SK-N-SH (cell line): ENCODE results near the gene SARDH. TPM values are rescaled to one million over a fixed set of nuclear protein-coding genes. Genes with fewer than 3 reads are reported as not detected.

Experiments
- CTCF ChIA-PET: fragments of 300-600, 350-600 bp; formaldehyde crosslinking; extraction: SDS; loops from one replicate; lab custom pipeline; 2021; lab: Yijun Ruan, JAX
- POLR2A ChIA-PET: fragments of 350-600 bp; sonication (Branson Sonifier 250); formaldehyde crosslinking; extraction: SDS; loops from one replicate; lab custom pipeline; 2020; ENCODE audit warnings: antibody characterized with exemption, inconsistent platforms; lab: Yijun Ruan, JAX
- DNase-seq: peaks from one replicate; pipeline ENCODE4 v3.0.0; 2012
- H2AFZ ChIP-seq: fragments of 200-600 bp; sonication (generic); 2 replicates; pipeline ENCODE4 v1.8.1; 2016; ENCODE audit warnings: antibody characterized with exemption, mild to moderate bottlenecking, low read depth
- H3F3A ChIP-seq: fragments of 200-600 bp; sonication (generic); replicated peaks from 2 replicates; pipeline ENCODE3; 2016; ENCODE audit warnings: antibody characterized with exemption, mild to moderate bottlenecking; ENCODE audit not compliant: insufficient read depth
- H3K27ac ChIP-seq, 2 experiments: fragments of 200-500 bp in 1 of 2; fragments of 200-600 bp in 1 of 2; sonication (Bioruptor generic) in 1 of 2; sonication (generic), shearing (Covaris generic) in 1 of 2; 2 replicates each; pipeline versions ENCODE4 v1.5.1 to v1.6.1; 2014 to 2016; ENCODE audit warnings: low read depth in 2 of 2, inconsistent platforms in 1 of 2, low read length in 1 of 2, mild to moderate bottlenecking in 1 of 2, mixed read lengths in 1 of 2
- H3K27me3 ChIP-seq: fragments of 200-600 bp; sonication (generic), shearing (Covaris generic); 2 replicates; pipeline ENCODE4 v1.6.1; 2016; ENCODE audit warnings: mixed run types; ENCODE audit not compliant: insufficient read depth
- H3K36me3 ChIP-seq, 2 experiments: fragments of 200-500 bp in 1 of 2; fragments of 200-600 bp in 1 of 2; sonication (Bioruptor generic) in 1 of 2; sonication (generic) in 1 of 2; replicated peaks in 1 of 2; 2 replicates each; pipeline versions ENCODE3 to v1.5.1; 2014 to 2016; ENCODE audit warnings: low read length in 1 of 2, mild to moderate bottlenecking in 1 of 2; ENCODE audit not compliant: insufficient read depth in 2 of 2, control insufficient read depth in 1 of 2
- H3K4me1 ChIP-seq, 2 experiments: fragments of 200-500 bp in 1 of 2; fragments of 200-600 bp in 1 of 2; sonication (Bioruptor generic) in 1 of 2; sonication (generic), shearing (Covaris generic) in 1 of 2; 2 replicates each; pipeline versions ENCODE4 v1.5.1 to v1.6.1; 2014 to 2016; ENCODE audit warnings: low read depth in 1 of 2, low read length in 1 of 2, mixed run types in 1 of 2; ENCODE audit not compliant: insufficient read depth in 2 of 2, control insufficient read depth in 1 of 2
- H3K4me2 ChIP-seq: fragments of 200-600 bp; sonication (generic), shearing (Covaris generic); 2 replicates; pipeline ENCODE4 v1.6.1; 2017; ENCODE audit warnings: mixed run types
- H3K4me3 ChIP-seq, 2 experiments: fragments of 200-500 bp in 1 of 2; fragments of 200-600 bp in 1 of 2; sonication (Bioruptor generic) in 1 of 2; sonication (generic), shearing (Covaris generic) in 1 of 2; 2 replicates each; pipeline versions ENCODE4 v1.5.1 to v1.8.1; 2014 to 2016; ENCODE audit warnings: low read depth in 2 of 2, inconsistent platforms in 1 of 2, low read length in 1 of 2, mild to moderate bottlenecking in 1 of 2, mixed read lengths in 1 of 2, moderate library complexity in 1 of 2
- H3K79me2 ChIP-seq: fragments of 200-600 bp; sonication (generic); 2 replicates; pipeline ENCODE4 v1.8.1; 2017; ENCODE audit warnings: mild to moderate bottlenecking; ENCODE audit not compliant: insufficient read depth
- H3K9ac ChIP-seq: fragments of 200-600 bp; sonication (generic); 2 replicates; pipeline ENCODE4 v1.6.1; 2017; ENCODE audit warnings: mixed run types
- H3K9me2 ChIP-seq: fragments of 200-600 bp; sonication (generic); 2 replicates; pipeline ENCODE4 v1.6.1; 2017; ENCODE audit warnings: mixed run types
- H3K9me3 ChIP-seq: fragments of 200-600 bp; sonication (generic); 2 replicates; pipeline ENCODE4 v1.6.1; 2017; ENCODE audit warnings: mixed run types, mild to moderate bottlenecking, moderate library complexity
- H4K20me1 ChIP-seq: fragments of 200-600 bp; sonication (generic); 2 replicates; pipeline ENCODE4 v1.6.1; 2017; ENCODE audit warnings: mild to moderate bottlenecking, mixed run types; ENCODE audit not compliant: insufficient read depth
- ELF1 ChIP-seq: IDR thresholded peaks from 2 replicates; pipeline ENCODE4 v1.4.0; 2012
- EP300 ChIP-seq, 2 experiments: IDR thresholded peaks; 2 replicates each; pipeline versions ENCODE4 v1.4.0 to v1.6.1; 2012; ENCODE audit warnings: borderline replicate concordance in 1 of 2, low read depth in 1 of 2, low read length in 1 of 2
- EZH2phosphoT487 ChIP-seq: fragments of 200-600 bp; sonication (generic); IDR thresholded peaks from 2 replicates; pipeline ENCODE4 v1.6.1; 2017; ENCODE audit warnings: low read depth, mixed run types, mild to moderate bottlenecking, antibody characterized with exemption, moderate library complexity, borderline replicate concordance
- FOXM1 ChIP-seq: IDR thresholded peaks from 2 replicates; pipeline ENCODE4 v1.4.0; 2012; ENCODE audit warnings: low read depth, mild to moderate bottlenecking
- GABPA ChIP-seq: IDR thresholded peaks from 2 replicates; pipeline ENCODE4 v1.4.0; 2012; ENCODE audit warnings: low read depth, mild to moderate bottlenecking
- GATA2 ChIP-seq: sonication (generic); formaldehyde crosslinking; IDR thresholded peaks from 2 replicates; pipeline ENCODE4 v1.5.0; 2020; ENCODE audit warnings: mild to moderate bottlenecking, missing genetic modification reagents
- MXI1 ChIP-seq: IDR thresholded peaks from 2 replicates; pipeline ENCODE4 v1.6.1; 2012; ENCODE audit warnings: mild to moderate bottlenecking, low read depth, low read length, improper control_type of control experiment
- NFIC ChIP-seq: IDR thresholded peaks from 2 replicates; pipeline ENCODE4 v1.4.0; 2012; ENCODE audit warnings: borderline replicate concordance
- POLR2AphosphoS5 ChIP-seq: IDR thresholded peaks from 2 replicates; pipeline ENCODE4 v1.6.1; 2012; ENCODE audit warnings: low read depth, low read length
- RAD21 ChIP-seq: IDR thresholded peaks from 2 replicates; pipeline ENCODE4 v1.6.1; 2012; ENCODE audit warnings: mild to moderate bottlenecking, low read length
- RFX5 ChIP-seq: IDR thresholded peaks from 2 replicates; pipeline ENCODE4 v1.6.1; 2012; ENCODE audit warnings: mild to moderate bottlenecking, improper control_type of control experiment, low read length
- RXRA ChIP-seq: IDR thresholded peaks from 2 replicates; pipeline ENCODE4 v1.4.0; 2012; ENCODE audit warnings: low read depth, mild to moderate bottlenecking, borderline replicate concordance
- TCF12 ChIP-seq: IDR thresholded peaks from 2 replicates; pipeline ENCODE4 v1.4.0; 2012
- TEAD4 ChIP-seq: IDR thresholded peaks from 2 replicates; pipeline ENCODE4 v1.4.0; 2012; ENCODE audit warnings: mild to moderate bottlenecking, borderline replicate concordance; ENCODE audit not compliant: insufficient read depth
- WGBS: methylation state at CpG from one replicate; pipeline ENCODE4 v1.1.6; 2017; ENCODE audit warnings: low lambda C conversion rate; 5-methylcytosine and 5-hydroxymethylcytosine counted together
- polyA plus RNA-seq, 3 experiments: library from polyadenylated mRNA; depleted of rRNA; stranded (reverse); fragments of >200 nt; gene quantifications; 2 replicates each; pipeline ENCODE4 v1.2.3, GENCODE V29; 2012
- TF ChIP-seq, protein P1 (sequence below): IDR thresholded peaks from 2 replicates; pipeline ENCODE4 v1.4.0; 2012; ENCODE audit warnings: low read depth, borderline replicate concordance
- TF ChIP-seq, protein P2 (sequence below): IDR thresholded peaks from 2 replicates; pipeline ENCODE4 v1.4.0; 2012; ENCODE audit warnings: low read depth
- TF ChIP-seq, protein P3 (sequence below): IDR thresholded peaks from 2 replicates; pipeline ENCODE4 v1.6.1; 2012; ENCODE audit warnings: mild to moderate bottlenecking, low read depth, low read length, moderate library complexity

The SARDH gene
- polyA plus RNA-seq, 1 of the 3 experiments (the other 2 are of a cell fraction): 5.9 TPM

DNA sequence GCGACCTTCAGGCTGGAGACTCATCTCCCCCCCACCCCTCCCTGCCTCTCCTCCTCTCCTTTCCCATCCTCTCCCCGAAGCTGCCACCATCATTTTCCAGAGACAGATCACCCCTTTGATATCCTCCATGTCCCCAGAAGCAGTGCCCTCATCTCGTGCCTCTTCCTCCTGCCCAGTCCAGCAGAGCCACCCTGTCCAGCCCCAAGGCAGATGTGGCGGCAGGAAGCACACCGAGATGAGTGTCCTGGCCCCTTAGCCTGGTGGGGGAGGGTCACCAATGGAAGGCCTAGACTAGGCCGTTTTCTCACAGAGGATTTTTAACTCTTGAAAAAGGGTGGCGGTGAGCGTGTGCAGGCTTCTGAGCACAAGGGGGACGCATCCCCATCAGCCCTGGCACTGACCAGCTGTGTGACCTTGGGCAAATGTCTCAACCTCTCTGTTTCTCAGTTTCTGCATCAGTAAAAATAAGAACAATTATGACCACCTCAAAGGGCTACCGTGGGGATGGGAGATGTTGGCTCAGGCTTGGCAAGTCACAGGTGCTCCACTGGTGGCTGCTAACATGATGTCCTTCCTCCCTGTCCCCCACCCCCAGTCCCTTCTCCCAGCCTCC, 48.9 kb downstream of the SARDH start (continued):
- TF ChIP-seq, protein P1, sequence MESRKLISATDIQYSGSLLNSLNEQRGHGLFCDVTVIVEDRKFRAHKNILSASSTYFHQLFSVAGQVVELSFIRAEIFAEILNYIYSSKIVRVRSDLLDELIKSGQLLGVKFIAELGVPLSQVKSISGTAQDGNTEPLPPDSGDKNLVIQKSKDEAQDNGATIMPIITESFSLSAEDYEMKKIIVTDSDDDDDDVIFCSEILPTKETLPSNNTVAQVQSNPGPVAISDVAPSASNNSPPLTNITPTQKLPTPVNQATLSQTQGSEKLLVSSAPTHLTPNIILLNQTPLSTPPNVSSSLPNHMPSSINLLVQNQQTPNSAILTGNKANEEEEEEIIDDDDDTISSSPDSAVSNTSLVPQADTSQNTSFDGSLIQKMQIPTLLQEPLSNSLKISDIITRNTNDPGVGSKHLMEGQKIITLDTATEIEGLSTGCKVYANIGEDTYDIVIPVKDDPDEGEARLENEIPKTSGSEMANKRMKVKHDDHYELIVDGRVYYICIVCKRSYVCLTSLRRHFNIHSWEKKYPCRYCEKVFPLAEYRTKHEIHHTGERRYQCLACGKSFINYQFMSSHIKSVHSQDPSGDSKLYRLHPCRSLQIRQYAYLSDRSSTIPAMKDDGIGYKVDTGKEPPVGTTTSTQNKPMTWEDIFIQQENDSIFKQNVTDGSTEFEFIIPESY: no peak
- TF ChIP-seq NFIC: no peak
- no peak for TF ChIP-seq EP300 (IDR thresholded peaks at IDR 0.05; ENCODE audit: borderline replicate concordance in 1 of 2, low read depth in 1 of 2, low read length in 1 of 2)
- TF ChIP-seq RAD21: no peak
- TF ChIP-seq ELF1: no peak
- TF ChIP-seq, all 33 proteins: peak for 2

DNA sequence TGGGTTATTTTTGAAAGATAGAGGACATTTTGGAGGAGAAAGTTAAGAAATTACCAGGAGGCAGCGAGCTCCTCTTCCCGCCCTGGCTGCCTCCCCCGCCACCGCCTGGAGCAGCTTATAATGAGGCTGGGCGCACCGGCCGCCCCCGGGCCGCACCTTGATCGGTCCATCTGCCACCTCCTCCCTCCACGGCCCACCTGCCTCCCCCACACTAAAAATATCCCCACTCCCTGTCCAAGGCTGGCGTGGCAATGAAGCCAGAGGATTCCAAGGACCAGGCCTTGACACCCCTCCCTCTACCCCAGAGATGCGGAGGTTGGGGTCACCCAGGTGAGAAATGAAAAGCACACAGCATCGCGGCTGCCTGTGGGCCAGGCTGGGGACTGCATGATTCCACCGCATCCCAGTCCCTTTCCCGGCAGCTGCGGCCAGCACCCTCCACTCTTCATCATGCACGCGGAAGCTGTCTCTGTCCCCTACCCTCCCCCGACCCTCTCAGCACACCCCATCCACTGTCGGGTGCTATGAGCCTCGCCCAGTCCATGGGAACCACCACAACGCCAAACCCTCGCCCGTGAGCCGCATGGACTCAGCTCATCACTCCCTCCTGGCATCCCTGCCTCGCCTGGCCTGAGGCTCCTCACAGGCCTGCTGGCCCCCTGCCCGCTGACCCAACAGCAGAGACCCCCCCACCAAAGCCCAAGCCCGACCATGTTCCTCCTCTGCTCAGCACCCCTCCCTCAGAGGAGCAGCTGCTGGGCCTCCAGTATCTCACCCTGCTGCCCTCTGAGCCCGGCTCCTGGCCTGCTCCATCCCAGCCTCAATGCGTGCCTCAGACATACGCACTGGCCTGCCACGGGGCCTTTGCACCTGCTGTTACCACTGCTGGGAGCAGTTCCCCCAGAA, 50.0 kb downstream of the SARDH start:
- DNase-seq: no peak
- Histone ChIP-seq H3K27me3 (no peaks in the 10 kb centered on the region), H4K20me1 (no peaks in the 10 kb centered on the region)
- TF ChIP-seq EZH2phosphoT487: no peak
- TF ChIP-seq, protein P2, sequence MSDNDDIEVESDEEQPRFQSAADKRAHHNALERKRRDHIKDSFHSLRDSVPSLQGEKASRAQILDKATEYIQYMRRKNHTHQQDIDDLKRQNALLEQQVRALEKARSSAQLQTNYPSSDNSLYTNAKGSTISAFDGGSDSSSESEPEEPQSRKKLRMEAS: no peak
- no peak for TF ChIP-seq TEAD4
- no peak for TF ChIP-seq EP300 (IDR thresholded peaks at IDR 0.05; ENCODE audit: borderline replicate concordance in 1 of 2, low read depth in 1 of 2, low read length in 1 of 2)
- TF ChIP-seq, protein P3, sequence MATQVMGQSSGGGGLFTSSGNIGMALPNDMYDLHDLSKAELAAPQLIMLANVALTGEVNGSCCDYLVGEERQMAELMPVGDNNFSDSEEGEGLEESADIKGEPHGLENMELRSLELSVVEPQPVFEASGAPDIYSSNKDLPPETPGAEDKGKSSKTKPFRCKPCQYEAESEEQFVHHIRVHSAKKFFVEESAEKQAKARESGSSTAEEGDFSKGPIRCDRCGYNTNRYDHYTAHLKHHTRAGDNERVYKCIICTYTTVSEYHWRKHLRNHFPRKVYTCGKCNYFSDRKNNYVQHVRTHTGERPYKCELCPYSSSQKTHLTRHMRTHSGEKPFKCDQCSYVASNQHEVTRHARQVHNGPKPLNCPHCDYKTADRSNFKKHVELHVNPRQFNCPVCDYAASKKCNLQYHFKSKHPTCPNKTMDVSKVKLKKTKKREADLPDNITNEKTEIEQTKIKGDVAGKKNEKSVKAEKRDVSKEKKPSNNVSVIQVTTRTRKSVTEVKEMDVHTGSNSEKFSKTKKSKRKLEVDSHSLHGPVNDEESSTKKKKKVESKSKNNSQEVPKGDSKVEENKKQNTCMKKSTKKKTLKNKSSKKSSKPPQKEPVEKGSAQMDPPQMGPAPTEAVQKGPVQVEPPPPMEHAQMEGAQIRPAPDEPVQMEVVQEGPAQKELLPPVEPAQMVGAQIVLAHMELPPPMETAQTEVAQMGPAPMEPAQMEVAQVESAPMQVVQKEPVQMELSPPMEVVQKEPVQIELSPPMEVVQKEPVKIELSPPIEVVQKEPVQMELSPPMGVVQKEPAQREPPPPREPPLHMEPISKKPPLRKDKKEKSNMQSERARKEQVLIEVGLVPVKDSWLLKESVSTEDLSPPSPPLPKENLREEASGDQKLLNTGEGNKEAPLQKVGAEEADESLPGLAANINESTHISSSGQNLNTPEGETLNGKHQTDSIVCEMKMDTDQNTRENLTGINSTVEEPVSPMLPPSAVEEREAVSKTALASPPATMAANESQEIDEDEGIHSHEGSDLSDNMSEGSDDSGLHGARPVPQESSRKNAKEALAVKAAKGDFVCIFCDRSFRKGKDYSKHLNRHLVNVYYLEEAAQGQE: no peak
- TF ChIP-seq TCF12: no peak
- no peak for TF ChIP-seq FOXM1
- no peak for TF ChIP-seq RFX5
- TF ChIP-seq GATA2 (CRISPR knock-in tag): no peak
- TF ChIP-seq RAD21: no peak
- TF ChIP-seq MXI1: no peak
- no peak for TF ChIP-seq RXRA
- TF ChIP-seq GABPA: no peak
- TF ChIP-seq POLR2AphosphoS5: no peak
- TF ChIP-seq, all 33 proteins: peak for 0
- Histone ChIP-seq H3K4me2 (no peak overlapping the region), H3K4me1 (peaks cover 0 to 54% of the 10 kb centered on the region in 2 experiments; a peak in 2 of 4 replicates), H3F3A (no peaks in the 10 kb centered on the region), H2AFZ (no peak overlapping the region), H3K79me2 (no peaks in the 10 kb centered on the region), H3K36me3 (no peaks in the 10 kb centered on the region), H3K9ac (no peak overlapping the region), H3K9me3 (no peaks in the 10 kb centered on the region), H3K9me2 (no peaks in the 10 kb centered on the region), H3K4me3 (no peak overlapping the region), H3K27ac (peak overlapping the region in 1 of 2 experiments; percentile 64; a peak in 1 of 4 replicates)
- ChIA-PET POLR2A (no interaction called here), CTCF (interaction anchor here (0.6 to 2.0 kb wide), 2 partner anchors 54 to 111 kb away, joined by 3 to 4 read pairs; no protein-coding TSS in a partner anchor)
- WGBS: 84% methylated on average over 32 of the region's 34 CpGs
